Effector memory CD4-positive, alpha-beta T cell (primary cell): ENCODE data around the gene RIC3.

Source experiments
- DNase-seq, 3 donors: peaks; one replicate each; pipeline ENCODE4 v3.0.0-alpha.2; 2020
- H3K27ac ChIP-seq: 2 replicates; pipeline ENCODE4 v1.7.0; 2013; ENCODE audit warnings: mild to moderate bottlenecking, low read length, moderate library complexity; ENCODE audit not compliant: insufficient read depth, poor library complexity, severe bottlenecking
- H3K27me3 ChIP-seq: replicated peaks from 2 replicates; pipeline ENCODE4 v1.7.0; 2013; ENCODE audit warnings: mild to moderate bottlenecking, low read length; ENCODE audit not compliant: insufficient read depth, control insufficient read depth, poor library complexity, severe bottlenecking
- H3K36me3 ChIP-seq: 2 replicates; pipeline ENCODE4 v1.7.0; 2013; ENCODE audit warnings: mild to moderate bottlenecking, low read length, moderate library complexity; ENCODE audit not compliant: control insufficient read depth, insufficient read depth
- H3K4me1 ChIP-seq: 2 replicates; pipeline ENCODE4 v1.7.0; 2013; ENCODE audit warnings: low read length, mild to moderate bottlenecking; ENCODE audit not compliant: control insufficient read depth, insufficient read depth, poor library complexity, severe bottlenecking
- H3K4me3 ChIP-seq: 2 replicates; pipeline ENCODE4 v1.7.0; 2013; ENCODE audit warnings: low read length, low read depth, mild to moderate bottlenecking; ENCODE audit not compliant: insufficient read depth, poor library complexity, severe bottlenecking
- H3K9me3 ChIP-seq: 2 replicates; pipeline ENCODE4 v1.7.0; 2013; ENCODE audit warnings: mild to moderate bottlenecking, low read length, moderate library complexity; ENCODE audit not compliant: control insufficient read depth

RIC3 gene

DNA sequence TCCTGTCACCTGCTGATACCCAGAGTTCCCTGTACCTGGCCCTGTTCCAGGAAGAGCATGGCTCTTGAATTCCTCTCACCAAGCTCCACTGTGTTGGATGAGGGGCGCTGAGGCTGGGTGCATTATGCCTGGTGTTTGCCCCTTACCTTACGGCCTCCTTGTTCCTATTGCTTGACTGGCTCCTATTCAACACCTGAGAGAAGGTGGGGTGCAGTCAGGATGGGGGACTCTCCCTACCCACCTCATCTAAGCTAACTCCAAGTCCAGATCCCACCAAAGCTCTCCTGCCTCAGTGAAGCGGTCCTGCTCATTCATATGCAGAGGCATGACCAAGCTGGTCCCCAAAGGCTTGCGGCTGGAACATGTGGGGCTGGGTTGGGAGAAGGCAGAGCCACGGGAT lies 35.8 kb upstream of the RIC3 start:
- Histone ChIP-seq H3K4me3 (no peak overlapping the region), H3K36me3 (no peaks in the 10 kb centered on the region), H3K4me1 (no peaks in the 10 kb centered on the region), H3K27me3 (no peaks in the 10 kb centered on the region), H3K9me3 (no peaks in the 10 kb centered on the region), H3K27ac (no peak overlapping the region)
- no peak for DNase-seq

DNA sequence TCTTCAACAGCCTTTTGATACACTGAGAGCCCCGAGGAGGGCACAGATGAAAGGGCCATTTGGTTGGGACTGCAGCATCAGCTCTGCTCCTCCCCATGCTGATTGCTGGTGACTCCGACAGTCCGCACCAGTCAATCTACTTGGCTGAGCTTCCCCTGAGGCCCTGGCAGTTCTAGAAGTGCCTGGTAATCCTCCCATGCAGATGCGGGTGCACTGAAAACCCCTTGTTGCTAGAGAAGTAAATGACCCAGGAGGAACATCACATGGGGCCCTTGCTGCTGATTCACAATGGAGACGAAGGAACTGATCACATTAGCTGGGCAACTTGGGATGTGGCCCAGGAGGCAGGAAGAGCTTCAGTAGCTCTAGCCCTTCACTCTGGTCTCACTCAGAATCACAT lies 35.2 kb upstream of the RIC3 start:
- no peak overlapping the region for H3K4me3 ChIP-seq
- H3K9me3 ChIP-seq: no peaks in the 10 kb centered on the region
- no peak for DNase-seq
- H3K4me1 ChIP-seq: no peaks in the 10 kb centered on the region
- H3K27ac ChIP-seq: no peak overlapping the region
- no peaks in the 10 kb centered on the region for H3K27me3 ChIP-seq
- H3K36me3 ChIP-seq: no peaks in the 10 kb centered on the region

DNA sequence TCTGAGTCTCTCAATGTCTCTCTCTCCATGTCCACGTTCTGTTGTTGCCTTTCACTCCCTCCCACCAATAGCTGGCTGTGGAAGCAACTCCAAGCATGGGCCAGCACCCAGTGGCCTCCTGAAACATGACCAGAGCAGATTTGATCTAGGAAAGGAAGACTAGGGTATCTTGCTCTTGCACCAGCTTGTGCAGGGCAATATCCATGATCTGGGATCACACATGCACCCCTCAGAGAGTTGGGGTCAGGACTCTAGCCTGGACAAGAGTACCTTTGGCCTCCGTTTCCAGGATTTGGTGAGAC lies 34.5 kb upstream of the RIC3 start:
- Histone ChIP-seq H3K27ac (no peak overlapping the region), H3K9me3 (no peaks in the 10 kb centered on the region), H3K4me3 (no peak overlapping the region), H3K36me3 (no peaks in the 10 kb centered on the region), H3K27me3 (no peaks in the 10 kb centered on the region), H3K4me1 (no peaks in the 10 kb centered on the region)
- no peak for DNase-seq

DNA sequence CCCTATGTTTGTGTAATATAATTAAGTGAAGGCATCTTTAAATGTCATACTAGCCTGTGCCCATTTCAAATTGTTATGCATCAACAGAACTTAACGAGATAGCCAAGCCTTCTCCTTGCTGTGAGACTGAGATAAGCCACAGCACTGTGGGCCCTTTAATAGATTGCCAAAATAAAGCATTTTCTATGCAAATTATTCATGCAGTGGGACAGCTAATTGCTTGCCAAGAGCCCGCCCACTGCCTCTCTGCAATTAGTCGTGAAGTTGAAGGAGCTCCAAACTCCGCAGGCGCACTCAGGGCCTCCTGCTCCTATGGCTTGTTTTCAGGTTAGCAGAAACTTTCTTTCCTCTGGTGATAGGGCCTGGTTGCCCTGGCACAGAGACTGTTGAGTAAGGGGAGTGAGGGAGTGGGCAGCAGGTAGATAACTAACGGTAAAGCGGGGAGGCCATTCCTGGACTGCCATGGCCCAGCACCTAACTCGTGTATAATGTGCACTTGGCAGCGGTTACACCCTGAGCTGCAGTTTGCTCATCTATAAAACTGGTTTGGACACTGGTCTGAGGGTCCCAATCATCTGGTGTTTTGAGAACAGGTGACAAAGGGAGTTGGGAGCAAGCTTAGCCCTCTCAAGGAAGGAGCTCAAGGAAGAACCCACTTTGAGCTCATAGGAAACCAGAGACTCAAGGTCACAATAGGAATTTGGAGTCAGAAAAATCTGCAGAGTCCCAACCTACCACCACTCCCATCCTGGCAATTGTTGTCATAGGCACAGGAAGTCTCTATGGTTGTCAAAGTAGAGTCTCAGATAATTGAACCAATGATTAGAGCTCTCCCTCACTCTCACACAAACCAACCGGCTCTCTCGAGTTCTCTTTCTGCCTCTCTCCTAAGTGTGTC lies 33.9 kb upstream of the RIC3 start:
- no peak overlapping the region for H3K27ac ChIP-seq
- H3K9me3 ChIP-seq: no peaks in the 10 kb centered on the region
- no peak overlapping the region for H3K4me3 ChIP-seq
- no peaks in the 10 kb centered on the region for H3K4me1 ChIP-seq
- H3K27me3 ChIP-seq: no peaks in the 10 kb centered on the region
- DNase-seq: no peak
- no peaks in the 10 kb centered on the region for H3K36me3 ChIP-seq

DNA sequence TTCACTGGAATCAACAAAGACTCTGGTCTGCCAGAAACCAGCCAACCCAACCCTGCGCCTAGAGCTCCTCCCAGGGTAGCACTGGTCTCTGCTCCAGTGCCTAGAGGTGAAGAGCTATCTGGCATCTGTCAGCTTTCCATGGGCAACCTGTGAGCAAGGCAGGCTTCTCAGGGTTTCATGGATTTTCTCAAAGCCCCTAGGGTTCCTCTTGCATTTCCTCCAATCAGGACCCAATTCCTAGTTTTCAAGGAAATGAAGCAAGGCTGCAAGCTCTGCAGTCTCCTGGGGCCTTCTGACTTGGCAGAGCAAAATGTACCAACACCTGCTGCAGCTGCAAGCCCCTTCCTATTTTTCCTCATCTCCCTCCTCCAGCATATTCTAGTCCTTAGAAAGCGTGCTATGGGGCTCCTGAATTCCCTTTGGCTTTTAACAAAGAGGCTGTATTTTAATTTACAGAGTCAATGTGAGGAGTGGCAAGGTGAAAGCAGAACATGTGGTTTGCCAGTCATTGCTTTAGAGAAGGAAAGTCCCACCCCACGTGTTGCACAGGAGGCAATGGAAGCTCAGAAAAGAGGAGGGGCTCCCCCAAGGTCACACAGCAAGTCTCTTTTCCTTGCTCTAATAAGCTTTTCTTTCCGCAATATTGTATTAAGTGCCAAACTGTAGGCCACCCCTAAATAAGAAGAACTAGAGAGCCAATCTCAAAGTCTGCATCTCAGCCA lies 33.0 kb upstream of the RIC3 start:
- H3K4me1 ChIP-seq: no peaks in the 10 kb centered on the region

DNA sequence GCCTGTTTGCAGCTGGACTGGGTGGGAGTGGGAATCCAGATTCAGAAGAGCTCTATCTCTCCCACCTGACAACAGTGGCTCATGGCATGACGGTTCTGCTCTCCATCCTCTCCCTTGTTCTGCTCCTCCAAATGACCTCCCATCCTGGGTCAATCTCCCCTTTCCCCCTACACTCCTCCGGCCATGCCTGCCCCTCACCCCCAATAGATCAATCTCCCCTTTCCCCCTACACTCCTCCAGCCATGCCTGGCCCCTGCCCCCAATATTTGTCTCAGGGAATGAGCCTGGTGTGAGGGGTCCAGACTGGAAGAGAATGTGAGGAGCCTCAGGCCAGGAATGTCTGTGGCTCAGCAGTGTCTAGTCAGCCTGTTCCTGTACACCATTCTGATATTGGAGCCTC lies 30.9 kb upstream of the RIC3 start:
- Histone ChIP-seq H3K4me1 (no peaks in the 10 kb centered on the region), H3K27me3 (no peaks in the 10 kb centered on the region), H3K27ac (no peak overlapping the region), H3K9me3 (no peaks in the 10 kb centered on the region), H3K36me3 (no peaks in the 10 kb centered on the region), H3K4me3 (no peak overlapping the region)
- no peak for DNase-seq

More for the DNA sequence above, 33.0 kb upstream of the RIC3 start:
- Histone ChIP-seq H3K9me3 (no peaks in the 10 kb centered on the region), H3K36me3 (no peaks in the 10 kb centered on the region), H3K27ac (no peak overlapping the region), H3K4me3 (no peak overlapping the region), H3K27me3 (no peaks in the 10 kb centered on the region)
- DNase-seq: no peak

DNA sequence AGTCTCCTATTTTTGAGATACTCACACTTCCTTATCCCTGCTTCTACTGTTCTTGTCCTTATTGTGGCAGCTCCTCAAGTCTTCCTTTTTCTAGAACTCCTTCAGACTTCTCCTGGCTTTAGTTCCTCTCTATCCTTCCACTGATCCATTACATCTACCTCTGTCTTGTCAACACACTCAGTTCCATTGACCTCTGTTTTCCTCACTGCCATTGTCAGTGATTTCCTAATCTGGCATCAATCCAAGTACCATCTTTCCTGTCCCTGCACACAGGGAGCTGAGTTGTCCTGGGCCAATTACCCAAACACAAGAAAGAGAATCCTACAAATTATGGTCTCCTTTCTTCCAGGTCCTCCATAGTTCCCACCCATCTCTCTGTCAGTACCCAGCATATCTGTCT lies 27.9 kb upstream of the RIC3 start:
- peaks cover 6% of the 10 kb centered on the region for H3K27me3 ChIP-seq
- no peak for DNase-seq

DNA sequence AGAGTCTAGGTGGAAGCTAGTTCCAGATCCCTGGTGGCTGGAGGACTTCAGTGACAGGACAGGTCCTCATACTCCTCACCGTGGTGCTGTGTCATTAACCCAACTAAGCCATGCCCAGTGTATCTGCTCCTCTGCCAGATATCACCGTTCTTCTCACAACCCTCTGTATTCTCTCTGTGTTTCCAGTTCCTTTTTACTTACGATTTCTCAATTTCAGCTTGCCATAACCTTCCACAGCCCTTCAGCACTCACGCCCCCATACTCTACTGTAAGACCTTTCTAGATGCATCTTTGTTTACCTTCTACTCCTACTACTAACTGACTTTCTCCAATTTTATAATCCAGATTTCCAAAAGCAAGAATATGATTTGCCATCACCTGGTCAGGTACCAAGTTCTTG lies 26.1 kb upstream of the RIC3 start:
- no peak overlapping the region for H3K27ac ChIP-seq
- no peaks in the 10 kb centered on the region for H3K9me3 ChIP-seq
- no peaks in the 10 kb centered on the region for H3K4me1 ChIP-seq
- peaks cover 6% of the 10 kb centered on the region for H3K27me3 ChIP-seq
- no peaks in the 10 kb centered on the region for H3K36me3 ChIP-seq
- no peak overlapping the region for H3K4me3 ChIP-seq
- DNase-seq: no peak

More for the DNA sequence above, 27.9 kb upstream of the RIC3 start:
- Histone ChIP-seq H3K4me3 (no peak overlapping the region), H3K4me1 (no peaks in the 10 kb centered on the region), H3K36me3 (no peaks in the 10 kb centered on the region), H3K27ac (no peak overlapping the region), H3K9me3 (no peaks in the 10 kb centered on the region)

DNA sequence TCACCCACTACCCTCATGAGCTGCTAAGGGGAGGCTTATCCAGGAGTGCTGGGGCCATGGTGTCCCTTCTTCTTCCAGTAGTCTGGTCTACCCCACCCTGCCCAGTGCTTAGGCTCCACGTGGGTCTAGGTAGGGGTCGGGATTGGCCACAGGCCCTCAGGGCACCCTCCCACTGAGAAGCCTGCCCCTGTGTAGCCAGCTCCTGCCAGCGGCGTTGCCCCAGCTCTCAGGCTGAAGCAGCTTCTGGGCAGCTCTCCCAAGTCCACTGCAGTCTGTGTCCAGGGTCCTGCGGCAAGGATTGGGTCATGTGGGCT lies 24.0 kb upstream of the RIC3 start:
- Histone ChIP-seq H3K9me3 (no peaks in the 10 kb centered on the region), H3K4me3 (no peak overlapping the region), H3K27ac (no peak overlapping the region), H3K4me1 (no peaks in the 10 kb centered on the region), H3K36me3 (no peaks in the 10 kb centered on the region), H3K27me3 (peaks cover 6% of the 10 kb centered on the region)
- DNase-seq: no peak

DNA sequence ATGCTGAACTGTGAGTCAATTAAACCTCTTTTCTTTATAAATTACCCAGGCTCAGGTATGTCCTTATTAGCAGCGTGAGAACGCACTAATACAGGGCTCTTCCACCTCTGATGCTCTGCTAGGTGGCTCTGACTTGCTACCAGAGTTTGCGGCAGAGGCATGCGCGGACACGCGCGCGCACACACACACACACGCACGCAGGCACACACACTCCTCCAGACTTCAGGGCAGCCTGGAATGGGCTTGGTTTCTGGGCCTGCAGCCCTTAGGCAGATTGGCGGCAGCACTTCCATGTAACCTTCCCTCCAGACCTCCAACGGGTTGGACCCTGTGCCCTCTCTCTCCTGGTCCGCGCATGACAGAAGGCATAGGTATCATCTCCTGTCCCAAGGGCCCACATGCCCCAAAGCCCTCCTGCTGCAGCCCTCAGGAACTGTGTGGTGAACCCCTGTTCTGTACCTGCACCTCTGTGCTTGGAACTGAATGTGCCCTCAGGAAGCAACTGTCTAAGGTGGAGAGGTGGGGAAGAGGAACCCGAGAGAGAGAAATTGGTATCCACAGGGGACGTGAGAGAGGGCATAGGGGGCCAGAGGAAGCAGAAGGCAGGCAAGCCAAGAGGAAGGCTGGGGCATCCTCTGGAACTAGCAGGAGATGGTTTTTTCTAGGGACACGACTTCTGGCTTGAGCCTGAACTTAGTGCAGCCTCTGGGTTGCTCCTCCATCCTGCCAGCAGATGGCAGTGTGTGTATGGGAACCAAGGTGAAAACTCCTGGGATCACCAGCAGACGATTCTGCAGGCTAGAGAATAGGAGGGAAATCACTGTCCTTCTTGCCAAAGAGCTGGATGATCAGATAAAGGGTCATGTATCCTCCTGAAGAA lies 23.4 kb upstream of the RIC3 start:
- no peak overlapping the region for H3K4me3 ChIP-seq
- H3K36me3 ChIP-seq: no peaks in the 10 kb centered on the region
- H3K27ac ChIP-seq: no peak overlapping the region
- H3K9me3 ChIP-seq: no peaks in the 10 kb centered on the region
- no peaks in the 10 kb centered on the region for H3K4me1 ChIP-seq
- DNase-seq: peak in 1 of 3 donors; percentile 9
- H3K27me3 ChIP-seq: peaks cover 6% of the 10 kb centered on the region
